ENCODE measurements around the gene LIF.

The LIF gene

GRCh38 chr22:30286331-30286730 is 39.8 kb upstream of the LIF start:
- Histone ChIP-seq H3K4ac (ENCODE audit: low read depth in 1 of 2, low read length in 2 of 2) (no peak overlapping the region), H3K27me3 (ENCODE audit: control insufficient read depth in 1 of 2, insufficient read depth in 1 of 2, low read length in 2 of 2) (no peaks in the 10 kb centered on the region), H2BK5ac (ENCODE audit: low read depth, low read length, poor library complexity, severe bottlenecking) (no peak overlapping the region), H2AFZ (ENCODE audit: low read depth, low read length) (no peak overlapping the region), H3K79me1 (replicated peaks; ENCODE audit: low read length, poor library complexity, severe bottlenecking) (peaks cover 12% of the 10 kb centered on the region), H3K9ac (ENCODE audit: low read length) (no peak overlapping the region), H2AK5ac (ENCODE audit: low read length, severe bottlenecking) (peak overlapping the region; percentile 56), H3K36me3 (ENCODE audit: control insufficient read depth in 1 of 2, insufficient read depth in 2 of 2, low read depth in 1 of 2, low read length in 2 of 2) (peaks cover 20 to 59% of the 10 kb centered on the region in 2 experiments), H3K14ac (ENCODE audit: low read length in 2 of 2) (no peak overlapping the region), H3K4me1 (ENCODE audit: control insufficient read depth, insufficient read depth, low read depth, low read length) (peaks cover 42% of the 10 kb centered on the region), H3K9me3 (ENCODE audit: control insufficient read depth, low read length) (no peaks in the 10 kb centered on the region), H3K18ac (ENCODE audit: low read depth in 1 of 2, low read length in 2 of 2) (no peak overlapping the region), H2BK12ac (ENCODE audit: low read length in 2 of 2) (no peak overlapping the region), H3K27ac (ENCODE audit: low read length, poor library complexity, severe bottlenecking) (no peak overlapping the region), H2BK120ac (ENCODE audit: low read depth, low read length) (no peak overlapping the region), H3K23ac (ENCODE audit: low read length in 2 of 2) (no peak overlapping the region), H2BK15ac (ENCODE audit: low read depth, poor library complexity, severe bottlenecking) (no peak overlapping the region), H3K4me2 (ENCODE audit: low read length, poor library complexity, severe bottlenecking) (no peak overlapping the region), H4K91ac (ENCODE audit: low read length) (no peak overlapping the region), H4K8ac (ENCODE audit: low read length) (no peak overlapping the region), H3K4me3 (ENCODE audit: insufficient read depth in 1 of 2, low read depth in 1 of 2, low read length in 2 of 2) (no peak overlapping the region)
- WGBS: 92% methylated on average over 5 of the region's 5 CpGs
- no peak for DNase-seq

GRCh38 chr22:30285846-30286200 is 39.3 kb upstream of the LIF start:
- 99% methylated on average over 6 of the region's 8 CpGs for WGBS

GRCh38 chr22:30285176-30285845 is 38.8 kb upstream of the LIF start:
- H2AFZ ChIP-seq (ENCODE audit: low read depth, low read length): no peak overlapping the region
- no peak overlapping the region for H3K18ac ChIP-seq (ENCODE audit: low read depth in 1 of 2, low read length in 2 of 2)
- peaks cover 20 to 55% of the 10 kb centered on the region in 2 experiments for H3K36me3 ChIP-seq (ENCODE audit: control insufficient read depth in 1 of 2, insufficient read depth in 2 of 2, low read depth in 1 of 2, low read length in 2 of 2)
- H3K27ac ChIP-seq (ENCODE audit: low read length, poor library complexity, severe bottlenecking): no peak overlapping the region
- H3K9ac ChIP-seq (ENCODE audit: low read length): no peak overlapping the region
- no peak overlapping the region for H2AK5ac ChIP-seq (ENCODE audit: low read length, severe bottlenecking)
- no peak overlapping the region for H2BK12ac ChIP-seq (ENCODE audit: low read length in 2 of 2)
- no peak overlapping the region for H2BK5ac ChIP-seq (ENCODE audit: low read depth, low read length, poor library complexity, severe bottlenecking)
- H3K14ac ChIP-seq (ENCODE audit: low read length in 2 of 2): no peak overlapping the region
- H3K9me3 ChIP-seq (ENCODE audit: control insufficient read depth, low read length): no peaks in the 10 kb centered on the region
- peaks cover 32% of the 10 kb centered on the region for H3K4me1 ChIP-seq (ENCODE audit: control insufficient read depth, insufficient read depth, low read depth, low read length)
- 89% methylated on average over 19 of the region's 27 CpGs for WGBS
- H3K4me2 ChIP-seq (ENCODE audit: low read length, poor library complexity, severe bottlenecking): no peak overlapping the region
- peaks cover 12% of the 10 kb centered on the region for H3K79me1 ChIP-seq (replicated peaks; ENCODE audit: low read length, poor library complexity, severe bottlenecking)
- H4K8ac ChIP-seq (ENCODE audit: low read length): no peak overlapping the region
- H3K27me3 ChIP-seq (ENCODE audit: control insufficient read depth in 1 of 2, insufficient read depth in 1 of 2, low read length in 2 of 2): no peaks in the 10 kb centered on the region
- no peak overlapping the region for H2BK15ac ChIP-seq (ENCODE audit: low read depth, poor library complexity, severe bottlenecking)
- H3K4ac ChIP-seq (ENCODE audit: low read depth in 1 of 2, low read length in 2 of 2): no peak overlapping the region
- DNase-seq: no peak
- H3K23ac ChIP-seq (ENCODE audit: low read length in 2 of 2): no peak overlapping the region
- peak overlapping the region in 1 of 2 experiments; percentile 24 for H3K4me3 ChIP-seq (ENCODE audit: insufficient read depth in 1 of 2, low read depth in 1 of 2, low read length in 2 of 2)
- no peak overlapping the region for H4K91ac ChIP-seq (ENCODE audit: low read length)
- no peak overlapping the region for H2BK120ac ChIP-seq (ENCODE audit: low read depth, low read length)

More at GRCh38 chr22:30285846-30286200, 39.3 kb upstream of the LIF start:
- H3K9me3 ChIP-seq (ENCODE audit: control insufficient read depth, low read length): no peaks in the 10 kb centered on the region
- peaks cover 20 to 56% of the 10 kb centered on the region in 2 experiments for H3K36me3 ChIP-seq (ENCODE audit: control insufficient read depth in 1 of 2, insufficient read depth in 2 of 2, low read depth in 1 of 2, low read length in 2 of 2)
- no peak overlapping the region for H2BK5ac ChIP-seq (ENCODE audit: low read depth, low read length, poor library complexity, severe bottlenecking)
- no peak overlapping the region for H2AFZ ChIP-seq (ENCODE audit: low read depth, low read length)
- no peak overlapping the region for H2AK5ac ChIP-seq (ENCODE audit: low read length, severe bottlenecking)
- no peak overlapping the region for H2BK120ac ChIP-seq (ENCODE audit: low read depth, low read length)
- no peak overlapping the region for H2BK12ac ChIP-seq (ENCODE audit: low read length in 2 of 2)
- H3K79me1 ChIP-seq (replicated peaks; ENCODE audit: low read length, poor library complexity, severe bottlenecking): peaks cover 12% of the 10 kb centered on the region
- no peaks in the 10 kb centered on the region for H3K27me3 ChIP-seq (ENCODE audit: control insufficient read depth in 1 of 2, insufficient read depth in 1 of 2, low read length in 2 of 2)
- H3K4me2 ChIP-seq (ENCODE audit: low read length, poor library complexity, severe bottlenecking): no peak overlapping the region
- H3K14ac ChIP-seq (ENCODE audit: low read length in 2 of 2): no peak overlapping the region
- H4K8ac ChIP-seq (ENCODE audit: low read length): no peak overlapping the region
- H3K9ac ChIP-seq (ENCODE audit: low read length): no peak overlapping the region
- no peak overlapping the region for H2BK15ac ChIP-seq (ENCODE audit: low read depth, poor library complexity, severe bottlenecking)
- H3K4ac ChIP-seq (ENCODE audit: low read depth in 1 of 2, low read length in 2 of 2): no peak overlapping the region
- no peak overlapping the region for H3K4me3 ChIP-seq (ENCODE audit: insufficient read depth in 1 of 2, low read depth in 1 of 2, low read length in 2 of 2)
- no peak overlapping the region for H4K91ac ChIP-seq (ENCODE audit: low read length)
- peaks cover 37% of the 10 kb centered on the region for H3K4me1 ChIP-seq (ENCODE audit: control insufficient read depth, insufficient read depth, low read depth, low read length)
- no peak overlapping the region for H3K27ac ChIP-seq (ENCODE audit: low read length, poor library complexity, severe bottlenecking)
- no peak for DNase-seq
- H3K23ac ChIP-seq (ENCODE audit: low read length in 2 of 2): no peak overlapping the region
- H3K18ac ChIP-seq (ENCODE audit: low read depth in 1 of 2, low read length in 2 of 2): no peak overlapping the region

- Histone ChIP-seq H3K79me1 (replicated peaks; ENCODE audit: low read length, poor library complexity, severe bottlenecking) (peaks cover 12% of the 10 kb centered on the region), H2AFZ (ENCODE audit: low read depth, low read length) (no peak overlapping the region), H3K23ac (ENCODE audit: low read length in 2 of 2) (no peak overlapping the region), H4K8ac (ENCODE audit: low read length) (no peak overlapping the region), H3K9me3 (ENCODE audit: control insufficient read depth, low read length) (no peaks in the 10 kb centered on the region), H2AK5ac (ENCODE audit: low read length, severe bottlenecking) (no peak overlapping the region), H3K4me1 (ENCODE audit: control insufficient read depth, insufficient read depth, low read depth, low read length) (peaks cover 29% of the 10 kb centered on the region), H2BK5ac (ENCODE audit: low read depth, low read length, poor library complexity, severe bottlenecking) (no peak overlapping the region), H2BK15ac (ENCODE audit: low read depth, poor library complexity, severe bottlenecking) (no peak overlapping the region), H3K27ac (ENCODE audit: low read length, poor library complexity, severe bottlenecking) (no peak overlapping the region), H4K91ac (ENCODE audit: low read length) (no peak overlapping the region), H3K36me3 (ENCODE audit: control insufficient read depth in 1 of 2, insufficient read depth in 2 of 2, low read depth in 1 of 2, low read length in 2 of 2) (peaks cover 20 to 54% of the 10 kb centered on the region in 2 experiments), H3K4ac (ENCODE audit: low read depth in 1 of 2, low read length in 2 of 2) (no peak overlapping the region), H2BK120ac (ENCODE audit: low read depth, low read length) (no peak overlapping the region), H3K27me3 (ENCODE audit: control insufficient read depth in 1 of 2, insufficient read depth in 1 of 2, low read length in 2 of 2) (no peaks in the 10 kb centered on the region), H3K4me2 (ENCODE audit: low read length, poor library complexity, severe bottlenecking) (no peak overlapping the region), H3K18ac (ENCODE audit: low read depth in 1 of 2, low read length in 2 of 2) (no peak overlapping the region), H3K4me3 (ENCODE audit: insufficient read depth in 1 of 2, low read depth in 1 of 2, low read length in 2 of 2) (no peak overlapping the region), H3K9ac (ENCODE audit: low read length) (no peak overlapping the region), H2BK12ac (ENCODE audit: low read length in 2 of 2) (no peak overlapping the region), H3K14ac (ENCODE audit: low read length in 2 of 2) (no peak overlapping the region)
- WGBS: 93% methylated on average over 4 of the region's 4 CpGs
- peak; percentile 14 for DNase-seq
Observed at GRCh38 chr22:30284666-30285065, 38.1 kb upstream of the LIF start.
